Cerebellar nuclear complex (tissue), 1 donor: ENCODE results near the gene GASK1B.

ENCODE experiments used
- DNase-seq, 2 experiments: peaks; one replicate each; lab custom pipeline; 2025; lab: John Stamatoyannopoulos, UW

Gene GASK1B

DNA sequence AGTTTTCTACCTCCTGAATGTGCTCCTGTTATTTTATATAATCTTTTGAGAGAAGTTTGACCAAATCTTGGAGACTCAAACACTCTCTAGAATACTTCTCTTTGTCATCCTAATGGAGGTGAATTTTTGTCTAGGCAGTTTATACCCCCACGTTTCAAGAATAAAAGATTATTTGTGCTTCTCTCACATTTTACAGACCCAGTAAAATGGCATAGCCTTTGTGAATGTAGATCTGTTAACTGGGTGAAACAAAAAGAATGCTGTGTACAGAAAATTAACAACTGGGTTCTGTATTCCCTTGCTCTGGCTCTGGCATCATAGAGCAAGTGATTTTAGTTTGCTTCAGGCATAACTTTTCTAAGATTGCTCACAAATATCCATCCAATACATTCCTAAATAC lies 26.1 kb downstream of the GASK1B start:
- DNase-seq, result no peak

DNA sequence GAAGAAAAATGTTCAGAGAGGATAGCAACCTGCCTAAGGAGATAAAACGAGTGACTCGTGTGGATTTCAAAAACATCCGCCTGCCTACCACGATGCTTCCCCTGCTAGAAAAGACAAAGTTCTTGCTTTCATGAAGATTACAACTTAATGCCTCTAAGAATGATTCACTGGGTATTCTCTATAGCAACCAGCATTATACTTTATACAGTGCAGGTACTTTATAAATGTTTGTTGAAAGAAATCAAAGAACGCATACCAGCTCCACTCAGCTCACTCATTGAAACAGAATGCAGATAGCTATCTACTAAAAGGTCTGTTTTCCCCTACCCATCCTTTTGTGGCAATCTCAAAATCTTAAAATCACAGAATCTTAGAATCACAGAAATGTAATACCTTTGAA lies 33.7 kb downstream of the GASK1B start:
- no peak for DNase-seq

DNA sequence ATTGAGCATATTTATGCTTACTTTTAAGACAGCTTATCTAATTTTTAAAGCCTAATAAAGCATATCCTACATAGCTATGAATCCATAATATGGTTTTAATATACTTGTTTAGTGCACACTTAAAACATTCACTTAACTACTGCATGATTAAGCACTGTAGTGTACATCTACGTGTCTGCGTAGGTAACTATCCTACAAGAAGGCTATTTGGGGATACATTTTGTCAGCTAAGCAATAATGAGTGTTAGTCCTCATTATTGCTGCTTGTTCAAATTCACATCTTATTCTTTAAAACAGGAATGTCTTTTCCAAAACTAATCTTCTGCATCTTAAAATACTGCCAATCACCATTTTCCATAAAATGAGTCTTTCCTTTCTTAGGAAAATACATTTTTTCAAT lies 38.6 kb downstream of the GASK1B start:
- no peak for DNase-seq

DNA sequence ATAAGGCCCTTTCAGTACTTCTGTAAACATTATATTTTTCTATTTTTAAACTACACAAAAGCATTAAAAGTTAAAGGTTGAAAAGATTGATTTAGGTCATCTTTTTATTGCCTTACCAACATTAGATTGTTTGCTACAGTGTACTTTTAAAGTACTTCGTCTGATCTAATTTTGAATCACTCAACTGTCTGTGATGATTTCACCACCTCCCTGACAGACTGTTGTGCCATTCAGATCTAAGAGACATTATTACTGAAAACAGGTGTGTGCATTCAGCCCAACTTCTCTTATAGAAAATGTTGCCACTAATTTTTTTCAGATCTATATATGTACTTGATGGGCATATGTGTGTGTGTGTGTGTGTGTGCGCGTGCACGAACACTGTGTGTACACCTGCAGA lies 39.3 kb downstream of the GASK1B start:
- DNase-seq, result no peak

DNA sequence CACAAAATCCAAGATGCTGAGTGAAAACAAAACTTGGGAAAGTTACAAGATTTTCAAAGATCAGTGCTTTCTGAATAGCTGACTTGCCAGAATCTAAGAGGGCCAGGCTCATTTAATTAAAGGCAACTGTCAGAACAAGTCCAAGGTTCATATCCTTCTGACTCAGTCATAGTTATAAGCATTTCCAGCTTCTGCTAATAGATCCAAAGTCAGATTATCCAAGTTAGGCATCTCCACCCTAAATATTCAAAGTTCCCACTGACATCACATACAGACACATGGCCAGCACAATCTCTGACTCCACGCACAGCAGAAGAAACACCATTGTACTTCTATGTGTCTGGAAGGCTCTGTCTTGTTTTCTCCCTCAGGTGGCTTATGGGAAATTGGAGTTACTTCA lies 41.8 kb downstream of the GASK1B start:
- no peak for DNase-seq

DNA sequence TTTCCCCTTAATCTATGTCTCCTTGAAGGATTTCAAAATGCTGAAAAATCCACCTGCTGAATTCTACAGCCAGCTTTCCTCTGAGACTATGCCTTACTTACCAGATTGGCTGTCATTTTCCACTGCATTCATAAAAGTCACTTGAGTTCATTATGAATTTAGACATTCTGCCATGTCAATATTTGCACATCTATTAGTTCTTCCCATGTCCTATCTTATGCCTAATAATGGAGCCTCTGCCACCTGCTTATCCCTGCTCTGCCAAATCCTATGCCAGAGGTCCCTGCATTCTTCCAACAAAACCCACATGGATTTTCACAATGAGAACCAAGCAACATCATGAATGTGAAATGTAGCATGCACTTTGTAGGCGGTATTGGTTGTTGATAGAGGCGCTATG lies 42.6 kb downstream of the GASK1B start:
- no peak for DNase-seq

DNA sequence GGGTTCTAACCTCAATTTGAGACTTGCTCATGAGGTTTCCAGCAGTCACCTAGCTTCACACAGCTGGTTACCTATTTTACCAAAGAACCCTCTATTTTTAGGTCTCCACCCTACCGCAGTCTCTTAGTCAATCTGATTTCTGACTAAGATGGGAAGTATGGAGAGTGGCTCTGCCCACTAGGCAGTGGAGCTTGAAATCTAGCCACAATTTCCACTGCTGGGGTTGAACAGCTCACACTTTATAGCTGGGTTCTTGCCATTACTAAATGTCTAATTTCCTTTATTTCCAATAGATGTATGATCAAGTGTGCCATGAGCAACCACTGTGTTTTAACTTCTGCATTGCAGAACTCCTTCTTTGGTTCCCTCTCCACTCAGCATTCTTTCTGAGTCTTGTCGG lies 43.1 kb downstream of the GASK1B start:
- DNase-seq, result no peak

DNA sequence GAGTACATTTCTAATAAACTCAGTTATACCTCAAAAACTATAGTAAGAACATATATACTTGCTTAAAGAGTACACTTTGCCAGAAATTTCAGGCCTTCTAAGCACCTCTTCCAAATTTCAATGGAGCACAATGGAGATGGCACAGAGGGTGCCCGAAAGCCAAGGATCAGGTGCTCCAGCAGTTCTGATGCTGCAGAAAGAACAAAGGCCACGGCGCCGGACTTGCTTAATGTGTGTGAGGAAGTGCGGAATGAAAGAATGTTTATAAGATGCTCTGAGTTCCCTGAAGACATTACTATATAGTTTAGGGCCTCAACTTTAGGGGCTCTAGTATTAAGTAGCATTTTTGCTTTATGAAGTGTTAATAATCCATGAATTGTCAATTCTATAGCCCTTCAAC lies 44.3 kb downstream of the GASK1B start:
- no peak for DNase-seq

DNA sequence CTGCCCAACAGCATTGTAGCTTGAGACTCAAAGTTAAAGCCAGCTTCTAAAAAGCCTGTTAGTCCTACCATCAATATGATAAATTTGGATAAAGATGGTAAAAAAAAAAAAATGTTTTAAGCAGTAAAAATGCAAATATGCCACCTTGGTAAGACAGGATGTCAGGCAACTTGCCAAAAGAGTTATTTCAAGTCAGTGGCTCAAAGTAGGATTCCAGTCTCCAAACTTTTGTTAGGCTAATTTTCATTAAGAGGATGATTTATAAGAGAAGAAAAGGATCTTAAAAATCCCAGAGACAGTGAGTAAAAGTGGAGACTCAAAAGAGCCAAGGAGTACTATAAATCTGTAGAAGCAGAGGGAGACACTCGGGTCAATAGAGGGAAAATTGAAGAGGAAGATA lies 47.5 kb downstream of the GASK1B start:
- no peak for DNase-seq
